ENCODE measurements around the gene IFIH1. TPM values are rescaled to one million over a fixed set of nuclear protein-coding genes. Genes with fewer than 3 reads are reported as not detected.

Gene IFIH1
- total RNA-seq, 1 donor from 2014 or later, result 12.3 TPM

DNA sequence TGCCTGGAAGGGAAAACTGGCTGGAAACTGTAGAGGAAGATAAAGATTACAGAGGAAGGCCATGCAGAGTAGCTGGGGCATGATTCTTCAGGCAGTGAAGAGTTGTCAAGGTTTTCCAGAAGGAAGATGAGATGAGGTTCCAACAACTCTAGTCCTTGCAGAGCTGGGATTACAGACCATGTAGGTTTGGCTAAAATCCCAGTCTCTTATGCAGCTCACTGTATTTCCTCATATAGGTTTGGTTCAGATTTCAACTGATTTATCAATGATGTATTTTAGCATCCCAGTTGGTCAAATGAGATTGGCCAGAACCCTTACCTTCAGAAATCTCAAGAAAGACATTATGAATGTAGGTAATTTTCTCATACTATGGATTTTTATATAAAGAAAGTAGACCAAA is 91.6 kb downstream of the IFIH1 start:
- no peak for TF ChIP-seq POLR2AphosphoS5 (IDR thresholded peaks at IDR 0.05; ENCODE audit: insufficient read depth in 1 of 2, low read depth in 1 of 2)
- TF ChIP-seq POLR2A (IDR thresholded peaks at IDR 0.05), result no peak
- TF ChIP-seq, protein P1, sequence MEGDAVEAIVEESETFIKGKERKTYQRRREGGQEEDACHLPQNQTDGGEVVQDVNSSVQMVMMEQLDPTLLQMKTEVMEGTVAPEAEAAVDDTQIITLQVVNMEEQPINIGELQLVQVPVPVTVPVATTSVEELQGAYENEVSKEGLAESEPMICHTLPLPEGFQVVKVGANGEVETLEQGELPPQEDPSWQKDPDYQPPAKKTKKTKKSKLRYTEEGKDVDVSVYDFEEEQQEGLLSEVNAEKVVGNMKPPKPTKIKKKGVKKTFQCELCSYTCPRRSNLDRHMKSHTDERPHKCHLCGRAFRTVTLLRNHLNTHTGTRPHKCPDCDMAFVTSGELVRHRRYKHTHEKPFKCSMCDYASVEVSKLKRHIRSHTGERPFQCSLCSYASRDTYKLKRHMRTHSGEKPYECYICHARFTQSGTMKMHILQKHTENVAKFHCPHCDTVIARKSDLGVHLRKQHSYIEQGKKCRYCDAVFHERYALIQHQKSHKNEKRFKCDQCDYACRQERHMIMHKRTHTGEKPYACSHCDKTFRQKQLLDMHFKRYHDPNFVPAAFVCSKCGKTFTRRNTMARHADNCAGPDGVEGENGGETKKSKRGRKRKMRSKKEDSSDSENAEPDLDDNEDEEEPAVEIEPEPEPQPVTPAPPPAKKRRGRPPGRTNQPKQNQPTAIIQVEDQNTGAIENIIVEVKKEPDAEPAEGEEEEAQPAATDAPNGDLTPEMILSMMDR (IDR thresholded peaks at IDR 0.05), result no peak
- no peak for DNase-seq (ENCODE audit: extremely low spot score in 2 of 2)
- H3K27me3 ChIP-seq, result no peaks in the 10 kb centered on the region
- H3K27ac ChIP-seq, result no peak overlapping the region
- no peaks in the 10 kb centered on the region for H3K36me3 ChIP-seq
- H3K9me3 ChIP-seq, result no peaks in the 10 kb centered on the region
- intact Hi-C loops (cut with DNase I), result no loop called here
- no peaks in the 10 kb centered on the region for H3K4me1 ChIP-seq
- no peak overlapping the region for H3K4me3 ChIP-seq

DNA sequence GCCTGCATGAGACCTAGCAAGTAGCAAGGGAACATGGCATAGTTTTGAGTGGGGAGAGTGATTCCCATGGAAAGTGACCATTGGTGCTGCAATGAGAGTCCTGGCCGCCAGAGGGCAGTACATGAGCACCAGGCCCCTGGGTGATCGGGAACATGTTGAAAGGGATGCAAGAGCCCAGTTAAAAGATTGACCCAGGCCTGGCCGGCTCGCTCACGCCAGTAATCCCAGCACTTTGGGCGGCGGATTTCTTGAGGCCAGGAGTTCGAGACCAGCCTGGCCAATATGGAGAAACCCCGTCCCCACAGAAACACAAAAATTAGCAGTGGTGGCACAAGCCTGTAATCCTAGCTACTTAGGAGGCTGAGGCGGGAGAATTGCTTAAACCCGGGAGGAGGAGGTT is 97.4 kb downstream of the IFIH1 start:
- Histone ChIP-seq H3K27ac (no peak overlapping the region), H3K4me1 (no peaks in the 10 kb centered on the region), H3K4me3 (no peak overlapping the region), H3K36me3 (no peaks in the 10 kb centered on the region), H3K27me3 (no peaks in the 10 kb centered on the region), H3K9me3 (no peaks in the 10 kb centered on the region)
- intact Hi-C loops (cut with DNase I), result no loop called here
- DNase-seq (ENCODE audit: extremely low spot score in 2 of 2), result no peak
- TF ChIP-seq, protein P1 (IDR thresholded peaks at IDR 0.05), result peak; percentile 69 to 86 (median 73)
- TF ChIP-seq POLR2AphosphoS5 (IDR thresholded peaks at IDR 0.05; ENCODE audit: insufficient read depth in 1 of 2, low read depth in 1 of 2), result no peak
- TF ChIP-seq POLR2A (IDR thresholded peaks at IDR 0.05), result no peak

DNA sequence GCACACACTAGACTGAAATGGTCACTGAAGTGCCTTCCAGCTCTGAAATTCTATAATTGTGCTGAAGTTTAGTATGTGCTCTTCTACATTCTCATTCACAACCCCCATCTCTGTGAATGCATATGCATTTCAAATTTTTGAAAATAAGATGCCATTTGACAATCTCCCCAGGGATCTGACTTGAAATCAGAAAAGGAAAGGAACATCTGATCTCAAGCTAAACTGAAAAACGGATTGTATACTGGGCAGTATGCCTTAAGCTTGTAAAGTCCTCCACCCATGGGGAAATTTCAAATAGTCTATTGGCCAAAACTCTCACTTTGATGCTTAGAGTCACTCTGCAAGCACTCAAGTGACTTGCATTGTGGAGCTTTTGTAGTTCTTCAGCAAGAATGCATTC is 98.1 kb downstream of the IFIH1 start:
- Histone ChIP-seq H3K27me3 (no peaks in the 10 kb centered on the region), H3K9me3 (no peaks in the 10 kb centered on the region), H3K4me3 (no peak overlapping the region), H3K4me1 (no peaks in the 10 kb centered on the region), H3K36me3 (no peaks in the 10 kb centered on the region), H3K27ac (no peak overlapping the region)
- intact Hi-C loops (cut with DNase I), result no loop called here
- TF ChIP-seq, protein P1 (IDR thresholded peaks at IDR 0.05), result no peak
- TF ChIP-seq POLR2A (IDR thresholded peaks at IDR 0.05) (no peak), POLR2AphosphoS5 (IDR thresholded peaks at IDR 0.05; ENCODE audit: insufficient read depth in 1 of 2, low read depth in 1 of 2) (no peak)
- DNase-seq (ENCODE audit: extremely low spot score in 2 of 2), result no peak

DNA sequence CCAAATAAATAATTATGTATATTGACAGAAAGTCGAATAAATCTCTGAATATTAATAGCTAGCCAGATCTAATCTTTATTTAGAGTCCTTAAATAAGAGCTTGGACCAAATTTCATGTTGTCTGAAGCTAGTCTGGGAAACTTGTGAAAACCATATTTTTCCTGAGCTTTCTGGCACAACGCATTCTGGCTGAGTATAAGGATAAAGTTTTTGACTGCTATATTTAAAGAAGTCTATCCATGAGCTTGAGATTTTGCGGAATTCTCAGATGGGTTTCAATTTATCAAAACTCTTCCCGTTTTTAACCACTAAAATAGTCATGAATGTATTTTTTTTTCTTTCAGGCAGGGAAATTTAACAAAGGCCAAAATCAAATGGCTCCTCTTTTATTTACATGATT is 99.1 kb downstream of the IFIH1 start:
- intact Hi-C loops (cut with DNase I), result no loop called here
- no peak overlapping the region for H3K27ac ChIP-seq

DNA sequence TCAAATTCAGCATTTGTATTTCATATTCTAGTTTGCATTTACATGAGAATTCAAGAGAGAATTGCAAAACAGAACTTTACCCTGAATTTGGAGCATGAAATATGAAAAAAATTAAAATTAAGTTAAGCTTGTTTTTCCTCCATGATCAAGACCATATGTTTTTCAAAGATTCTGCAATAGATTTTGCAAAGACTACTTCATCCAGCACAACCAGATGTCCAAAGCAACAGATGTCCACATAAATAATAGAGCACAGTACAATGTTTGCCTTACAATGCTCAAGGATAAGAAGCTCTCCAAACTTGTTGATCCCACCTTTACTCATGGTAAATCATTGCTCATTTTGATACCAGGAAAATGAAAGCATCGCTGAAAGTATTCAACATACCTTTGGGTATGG is 100.9 kb downstream of the IFIH1 start:
- Histone ChIP-seq H3K4me3 (no peak overlapping the region), H3K27ac (no peak overlapping the region), H3K4me1 (no peaks in the 10 kb centered on the region), H3K9me3 (no peaks in the 10 kb centered on the region), H3K36me3 (no peaks in the 10 kb centered on the region), H3K27me3 (no peaks in the 10 kb centered on the region)
- intact Hi-C loops (cut with DNase I), result no loop called here
- TF ChIP-seq, protein P1 (IDR thresholded peaks at IDR 0.05), result no peak
- TF ChIP-seq POLR2A (IDR thresholded peaks at IDR 0.05), result no peak
- no peak for TF ChIP-seq POLR2AphosphoS5 (IDR thresholded peaks at IDR 0.05; ENCODE audit: insufficient read depth in 1 of 2, low read depth in 1 of 2)
- DNase-seq (ENCODE audit: extremely low spot score in 2 of 2), result no peak

More for the DNA sequence above, 99.1 kb downstream of the IFIH1 start:
- TF ChIP-seq, protein P1 (IDR thresholded peaks at IDR 0.05), result no peak
- no peak for TF ChIP-seq POLR2AphosphoS5 (IDR thresholded peaks at IDR 0.05; ENCODE audit: insufficient read depth in 1 of 2, low read depth in 1 of 2)
- TF ChIP-seq POLR2A (IDR thresholded peaks at IDR 0.05), result no peak
- H3K36me3 ChIP-seq, result no peaks in the 10 kb centered on the region
- no peaks in the 10 kb centered on the region for H3K27me3 ChIP-seq
- no peaks in the 10 kb centered on the region for H3K4me1 ChIP-seq
- no peaks in the 10 kb centered on the region for H3K9me3 ChIP-seq
- DNase-seq (ENCODE audit: extremely low spot score in 2 of 2), result no peak
- H3K4me3 ChIP-seq, result no peak overlapping the region

Other genes starting within 250 kb of the IFIH1 start
- gene DPP4, start 244.5 kb downstream of the IFIH1 start, total RNA-seq, result 15.5 TPM
- not detected for gene GCG, start 166.4 kb downstream of the IFIH1 start, total RNA-seq
- 4.2 TPM for gene FAP, start 75.2 kb downstream of the IFIH1 start, total RNA-seq
- 13.5 TPM for gene GCA, start 25.4 kb upstream of the IFIH1 start, total RNA-seq

Data from vagina (tissue), 2 donors.